Urinary bladder (tissue), 4 donors: ENCODE results near the gene OSTC. TPM values are rescaled to one million over a fixed set of nuclear protein-coding genes. Genes with fewer than 3 reads are reported as not detected.

Experiments
- DNase-seq: peaks from one replicate; pipeline ENCODE4 v3.0.0-alpha.2; 2015; ENCODE audit errors: extremely low spot score
- H3K27ac ChIP-seq: one replicate; pipeline ENCODE4 v1.5.1; 2013; ENCODE audit warnings: low read depth, mild to moderate bottlenecking, moderate library complexity
- H3K36me3 ChIP-seq: one replicate; pipeline ENCODE4 v1.6.1; 2013; ENCODE audit warnings: mild to moderate bottlenecking, moderate library complexity; ENCODE audit not compliant: insufficient read depth
- H3K4me1 ChIP-seq: one replicate; pipeline ENCODE4 v1.6.1; 2013; ENCODE audit warnings: mild to moderate bottlenecking, moderate library complexity; ENCODE audit not compliant: insufficient read depth
- H3K4me3 ChIP-seq: one replicate; pipeline ENCODE4 v1.5.1; 2013; ENCODE audit warnings: low read depth, low read length
- WGBS: extraction: QIAGEN DNeasy Blood & Tissue Kit; methylation state at CpG from one replicate; pipeline ENCODE4 v1.1.7; 2013; 5-methylcytosine and 5-hydroxymethylcytosine counted together
- polyA plus RNA-seq: library from polyadenylated mRNA; stranded (reverse); fragments of 200-250 nt; gene quantifications from one replicate; pipeline ENCODE4 v1.2.3, GENCODE V29; 2013
- total RNA-seq: library from RNA; depleted of rRNA; stranded (reverse); fragments of >200 nt; gene quantifications from one replicate; pipeline ENCODE4 v1.2.3, GENCODE V29; 2014
- donor health status: healthy with polysubstance abuse.
- donor health status: healthy.

Gene OSTC
- total and polyA plus RNA-seq, 2 donors, result 98.7 to 150 TPM

GRCh38 chr4:108624263-108625056 lies 25.9 kb upstream of the OSTC start:
- Histone ChIP-seq H3K36me3 (peaks cover 8% of the 10 kb centered on the region), H3K4me1 (no peaks in the 10 kb centered on the region), H3K27ac (no peak overlapping the region), H3K4me3 (no peak overlapping the region)
- 74% methylated on average over 2 of the region's 2 CpGs for whole genome bisulfite sequencing
- DNase-seq, result no peak

GRCh38 chr4:108626056-108626455 lies 24.3 kb upstream of the OSTC start:
- DNase-seq, result no peak
- Histone ChIP-seq H3K27ac (no peak overlapping the region), H3K4me3 (no peak overlapping the region), H3K4me1 (no peaks in the 10 kb centered on the region), H3K36me3 (peaks cover 11% of the 10 kb centered on the region)
- WGBS, result 94% methylated on average over 1 of the region's 1 CpG

- peaks cover 13% of the 10 kb centered on the region for H3K36me3 ChIP-seq
These were observed 22.0 kb upstream of the OSTC start for GRCh38 chr4:108628411-108628810.

GRCh38 chr4:108635070-108635655 lies 15.2 kb upstream of the OSTC start:
- DNase-seq, result no peak
- 94% methylated on average over 8 of the region's 8 CpGs for WGBS
- H3K36me3 ChIP-seq, result peaks cover 9% of the 10 kb centered on the region
- H3K4me3 ChIP-seq, result no peak overlapping the region
- H3K27ac ChIP-seq, result no peak overlapping the region
- H3K4me1 ChIP-seq, result no peaks in the 10 kb centered on the region

More at GRCh38 chr4:108628411-108628810, 22.0 kb upstream of the OSTC start:
- no peak for DNase-seq
- Histone ChIP-seq H3K4me3 (no peak overlapping the region), H3K4me1 (no peaks in the 10 kb centered on the region), H3K27ac (no peak overlapping the region)

- Histone ChIP-seq H3K4me1 (no peaks in the 10 kb centered on the region), H3K4me3 (no peak overlapping the region), H3K27ac (no peak overlapping the region), H3K36me3 (peaks cover 9% of the 10 kb centered on the region)
- DNase-seq, result no peak
- 78% methylated on average over 1 of the region's 1 CpG for WGBS
These were observed 14.2 kb upstream of the OSTC start for GRCh38 chr4:108636246-108636645.

GRCh38 chr4:108637856-108638255 lies 12.5 kb upstream of the OSTC start:
- no peaks in the 10 kb centered on the region for H3K4me1 ChIP-seq
- no peak for DNase-seq
- H3K36me3 ChIP-seq, result peaks cover 6% of the 10 kb centered on the region
- H3K4me3 ChIP-seq, result no peak overlapping the region
- no peak overlapping the region for H3K27ac ChIP-seq
- WGBS, result 64% methylated on average over 2 of the region's 2 CpGs

GRCh38 chr4:108644237-108644636 lies 6.2 kb upstream of the OSTC start:
- Histone ChIP-seq H3K4me3 (no peak overlapping the region), H3K4me1 (no peaks in the 10 kb centered on the region), H3K27ac (no peak overlapping the region), H3K36me3 (no peaks in the 10 kb centered on the region)
- 52% methylated on average over 1 of the region's 1 CpG for WGBS
- DNase-seq, result no peak

- H3K27ac ChIP-seq, result no peak overlapping the region
- H3K4me3 ChIP-seq, result no peak overlapping the region
- no peak for DNase-seq
- no peaks in the 10 kb centered on the region for H3K36me3 ChIP-seq
- H3K4me1 ChIP-seq, result no peaks in the 10 kb centered on the region
- WGBS, result 82% methylated on average over 3 of the region's 3 CpGs
These were observed 3.7 kb upstream of the OSTC start for GRCh38 chr4:108646706-108647105.

- 2% methylated on average over 6 of the region's 6 CpGs for WGBS
These were observed 562 bp upstream of the OSTC start for GRCh38 chr4:108649863-108650211.

GRCh38 chr4:108651014-108651791 lies 804 bp downstream of the OSTC start:
- Histone ChIP-seq H3K27ac (peak overlapping the region; percentile 54), H3K4me3 (peak overlapping the region; percentile 73), H3K36me3 (no peaks in the 10 kb centered on the region), H3K4me1 (no peaks in the 10 kb centered on the region)
- 4% methylated on average over 9 of the region's 9 CpGs for WGBS
- no peak for DNase-seq

More at GRCh38 chr4:108649863-108650211, 562 bp upstream of the OSTC start:
- Histone ChIP-seq H3K36me3 (no peaks in the 10 kb centered on the region), H3K27ac (no peak overlapping the region), H3K4me3 (no peak overlapping the region), H3K4me1 (no peaks in the 10 kb centered on the region)
- no peak for DNase-seq

- H3K4me3 ChIP-seq, result no peak overlapping the region
- H3K36me3 ChIP-seq, result peaks cover 3% of the 10 kb centered on the region
- 32% methylated on average over 3 of the region's 3 CpGs for WGBS
- no peak overlapping the region for H3K27ac ChIP-seq
- no peaks in the 10 kb centered on the region for H3K4me1 ChIP-seq
- DNase-seq, result no peak
These were observed 12.2 kb downstream of the OSTC start for GRCh38 chr4:108662629-108663028.

- DNase-seq, result no peak
- Histone ChIP-seq H3K36me3 (no peaks in the 10 kb centered on the region), H3K27ac (no peak overlapping the region), H3K4me3 (no peak overlapping the region), H3K4me1 (no peaks in the 10 kb centered on the region)
- 70% methylated on average over 4 of the region's 4 CpGs for WGBS
These were observed 24.1 kb downstream of the OSTC start for GRCh38 chr4:108674356-108674977.

- no peaks in the 10 kb centered on the region for H3K36me3 ChIP-seq
- H3K4me1 ChIP-seq, result no peaks in the 10 kb centered on the region
- no peak for DNase-seq
- no peak overlapping the region for H3K27ac ChIP-seq
- no peak overlapping the region for H3K4me3 ChIP-seq
- WGBS, result 92% methylated on average over 5 of the region's 5 CpGs
These were observed 31.0 kb downstream of the OSTC start for GRCh38 chr4:108681321-108681809.
